Activated T-helper 1 cell treated with anti-CD3 and anti-CD28 coated beads, Interleukin-2, amount 50 U/mL, for 16 hours (primary cell): Measurements from ENCODE around the gene USP15.
"Not testable (repeated sequence)": the region's sequence is repeated elsewhere in the genome, so short reads cannot be mapped to it uniquely, and the experiment has no call there.

ENCODE experiments used
- DNase-seq, 2 donors: peaks; one replicate each; pipeline ENCODE4 v3.0.0-alpha.2; 2020; ENCODE audit warnings: low read depth in 1 of 2, low spot score in 1 of 2

Gene USP15

GRCh38 chr12:62438098-62438692 lies 178.0 kb downstream of the USP15 start:
- DNase-seq = no peak

GRCh38 chr12:62446754-62447452 lies 186.7 kb downstream of the USP15 start:
- no peak for DNase-seq

- no peak for DNase-seq
Observed at GRCh38 chr12:62448436-62448835, 188.2 kb downstream of the USP15 start.

- not testable (repeated sequence) for DNase-seq
Observed at GRCh38 chr12:62455429-62455828, 195.2 kb downstream of the USP15 start.

GRCh38 chr12:62458626-62459025 lies 198.4 kb downstream of the USP15 start:
- DNase-seq = no peak

GRCh38 chr12:62459976-62460375 lies 199.8 kb downstream of the USP15 start:
- DNase-seq = no peak

- DNase-seq = not testable (repeated sequence)
Observed at GRCh38 chr12:62461171-62461837, 201.1 kb downstream of the USP15 start.

GRCh38 chr12:62463252-62463651 lies 203.0 kb downstream of the USP15 start:
- DNase-seq = not testable (repeated sequence)
